Activated CD8-positive, alpha-beta memory T cell treated with anti-CD3 and anti-CD28 coated beads, Interleukin-2, amount 50 U/mL, for 48 hours (primary cell): ENCODE measurements around the gene NPNT.
"Not testable (repeated sequence)": the region's sequence is repeated elsewhere in the genome, so short reads cannot be mapped to it uniquely, and the experiment has no call there.

Experiments used
- DNase-seq: peaks from one replicate; pipeline ENCODE4 v3.0.0-alpha.2; 2020

Gene NPNT

GRCh38 chr4:105894660-105895582, at the start of gene NPNT:
Gene NPNT (plus strand): TSS chr4:105895471. CDS start chr4:105895653, 182 bp downstream.
- DNase-seq = no peak

- no peak for DNase-seq
Observed at GRCh38 chr4:105845559-105845958, 49.7 kb upstream of the NPNT start.

GRCh38 chr4:105848359-105848758, 46.9 kb upstream of the NPNT start:
- not testable (repeated sequence) for DNase-seq

GRCh38 chr4:105851196-105851595, 44.1 kb upstream of the NPNT start:
- DNase-seq = no peak

GRCh38 chr4:105852230-105852629, 43.0 kb upstream of the NPNT start:
- DNase-seq = not testable (repeated sequence)

- no peak for DNase-seq
Observed at GRCh38 chr4:105858466-105859040, 36.7 kb upstream of the NPNT start.

GRCh38 chr4:105859233-105859632, 36.0 kb upstream of the NPNT start:
- DNase-seq = no peak

- DNase-seq = no peak
Observed at GRCh38 chr4:105870963-105871362, 24.3 kb upstream of the NPNT start.

- DNase-seq = no peak
Observed at GRCh38 chr4:105871997-105872396, 23.3 kb upstream of the NPNT start.

- no peak for DNase-seq
Observed at GRCh38 chr4:105875233-105875632, 20.0 kb upstream of the NPNT start.

GRCh38 chr4:105878668-105879067, 16.6 kb upstream of the NPNT start:
- DNase-seq = no peak

- DNase-seq = no peak
Observed at GRCh38 chr4:105887508-105887907, 7.8 kb upstream of the NPNT start.

- peak; percentile 54 for DNase-seq
Observed at GRCh38 chr4:105895583-105896460, 551 bp downstream of the NPNT start.

- DNase-seq = peak; percentile 60
Observed at GRCh38 chr4:105896461-105896942, 1.2 kb downstream of the NPNT start.

- no peak for DNase-seq
Observed at GRCh38 chr4:105896984-105897775, 1.9 kb downstream of the NPNT start.

- DNase-seq = no peak
Observed at GRCh38 chr4:105900541-105900940, 5.3 kb downstream of the NPNT start.

- no peak for DNase-seq
Observed at GRCh38 chr4:105902550-105903262, 7.4 kb downstream of the NPNT start.

- no peak for DNase-seq
Observed at GRCh38 chr4:105909787-105910281, 14.6 kb downstream of the NPNT start.

- no peak for DNase-seq
Observed at GRCh38 chr4:105911426-105911825, 16.2 kb downstream of the NPNT start.

GRCh38 chr4:105912633-105913032, 17.4 kb downstream of the NPNT start:
- DNase-seq = no peak

GRCh38 chr4:105917171-105917685, 22.0 kb downstream of the NPNT start:
- DNase-seq = no peak
